Neuron (in vitro differentiated cells): Measurements from ENCODE around the gene SCN4A.

ENCODE experiments used
- H2AFZ ChIP-seq: one replicate; pipeline ENCODE4 v1.6.1; 2013; ENCODE audit warnings: low read depth, mild to moderate bottlenecking, inconsistent platforms, low read length, moderate library complexity
- H3K27me3 ChIP-seq: one replicate; pipeline ENCODE4 v1.6.1; 2013; ENCODE audit warnings: low read length; ENCODE audit not compliant: insufficient read depth
- H3K36me3 ChIP-seq: one replicate; pipeline ENCODE4 v1.6.1; 2013; ENCODE audit warnings: low read length; ENCODE audit not compliant: insufficient read depth
- H3K4me1 ChIP-seq: one replicate; pipeline ENCODE4 v1.6.1; 2013; ENCODE audit warnings: low read length; ENCODE audit not compliant: insufficient read depth
- H3K4me3 ChIP-seq: 2 replicates; pipeline ENCODE4 v1.5.1; 2013; ENCODE audit warnings: mild to moderate bottlenecking, low read length, moderate library complexity
- H3K9me3 ChIP-seq: one replicate; pipeline ENCODE4 v1.6.1; 2013; ENCODE audit warnings: low read length

Gene SCN4A

GRCh38 chr17:63998050-63998720 is 25.5 kb upstream of the SCN4A start, which contains the start of gene PRR29:
PRR29 (plus strand) TSS chr17:63998351; CDS start chr17:63998365, 14 bp downstream.
- Histone ChIP-seq H2AFZ (peak within 1 kb of the TSS; percentile 94), H3K36me3 (no peaks in the 10 kb centered on the region), H3K4me1 (no peaks in the 10 kb centered on the region), H3K9me3 (no peaks in the 10 kb centered on the region), H3K27me3 (peaks cover 11% of the 10 kb centered on the region), H3K4me3 (peak within 1 kb of the TSS; percentile 62)

- Histone ChIP-seq H3K9me3 (no peaks in the 10 kb centered on the region), H3K4me1 (no peaks in the 10 kb centered on the region), H3K27me3 (peaks cover 15% of the 10 kb centered on the region), H3K36me3 (no peaks in the 10 kb centered on the region), H3K4me3 (peak overlapping the region; percentile 62), H2AFZ (peak overlapping the region; percentile 94)
Observed at GRCh38 chr17:63997341-63998048, 24.8 kb upstream of the SCN4A start.

GRCh38 chr17:63996430-63997182 is 23.9 kb upstream of the SCN4A start:
- no peak overlapping the region for H2AFZ ChIP-seq
- no peaks in the 10 kb centered on the region for H3K36me3 ChIP-seq
- peaks cover 22% of the 10 kb centered on the region for H3K27me3 ChIP-seq
- no peaks in the 10 kb centered on the region for H3K4me1 ChIP-seq
- H3K4me3 ChIP-seq: no peak overlapping the region
- H3K9me3 ChIP-seq: no peaks in the 10 kb centered on the region

GRCh38 chr17:63995626-63996025 is 22.9 kb upstream of the SCN4A start:
- no peak overlapping the region for H2AFZ ChIP-seq
- no peaks in the 10 kb centered on the region for H3K36me3 ChIP-seq
- H3K4me3 ChIP-seq: no peak overlapping the region
- peaks cover 22% of the 10 kb centered on the region for H3K27me3 ChIP-seq
- H3K4me1 ChIP-seq: no peaks in the 10 kb centered on the region
- H3K9me3 ChIP-seq: no peaks in the 10 kb centered on the region

- Histone ChIP-seq H2AFZ (no peak overlapping the region), H3K4me1 (peaks cover 2% of the 10 kb centered on the region), H3K9me3 (no peaks in the 10 kb centered on the region), H3K27me3 (peaks cover 28% of the 10 kb centered on the region), H3K36me3 (no peaks in the 10 kb centered on the region), H3K4me3 (no peak overlapping the region)
Observed at GRCh38 chr17:63993368-63993985, 20.8 kb upstream of the SCN4A start.

- Histone ChIP-seq H3K9me3 (no peaks in the 10 kb centered on the region), H3K36me3 (no peaks in the 10 kb centered on the region), H3K27me3 (peaks cover 20% of the 10 kb centered on the region), H3K4me1 (peaks cover 2% of the 10 kb centered on the region), H3K4me3 (no peak overlapping the region), H2AFZ (no peak overlapping the region)
Observed at GRCh38 chr17:63991611-63992010, 18.9 kb upstream of the SCN4A start.

GRCh38 chr17:63989622-63990345 is 17.1 kb upstream of the SCN4A start:
- peaks cover 20% of the 10 kb centered on the region for H3K27me3 ChIP-seq
- no peak overlapping the region for H3K4me3 ChIP-seq
- H3K9me3 ChIP-seq: no peaks in the 10 kb centered on the region
- H3K4me1 ChIP-seq: peaks cover 2% of the 10 kb centered on the region
- H2AFZ ChIP-seq: no peak overlapping the region
- H3K36me3 ChIP-seq: no peaks in the 10 kb centered on the region

- no peaks in the 10 kb centered on the region for H3K9me3 ChIP-seq
- H3K36me3 ChIP-seq: no peaks in the 10 kb centered on the region
- H3K4me1 ChIP-seq: peaks cover 2% of the 10 kb centered on the region
- H3K4me3 ChIP-seq: no peak overlapping the region
- peaks cover 20% of the 10 kb centered on the region for H3K27me3 ChIP-seq
- no peak overlapping the region for H2AFZ ChIP-seq
Observed at GRCh38 chr17:63988741-63989621, 16.3 kb upstream of the SCN4A start.

GRCh38 chr17:63988127-63988478 is 15.4 kb upstream of the SCN4A start:
- peaks cover 16% of the 10 kb centered on the region for H3K27me3 ChIP-seq
- H3K36me3 ChIP-seq: no peaks in the 10 kb centered on the region
- no peak overlapping the region for H3K4me3 ChIP-seq
- no peaks in the 10 kb centered on the region for H3K9me3 ChIP-seq
- peaks cover 2% of the 10 kb centered on the region for H3K4me1 ChIP-seq
- H2AFZ ChIP-seq: no peak overlapping the region

GRCh38 chr17:63987221-63988126 is 14.8 kb upstream of the SCN4A start:
- Histone ChIP-seq H3K4me1 (peaks cover 2% of the 10 kb centered on the region), H2AFZ (no peak overlapping the region), H3K27me3 (peaks cover 12% of the 10 kb centered on the region), H3K9me3 (no peaks in the 10 kb centered on the region), H3K4me3 (no peak overlapping the region), H3K36me3 (no peaks in the 10 kb centered on the region)

- Histone ChIP-seq H3K4me3 (no peak overlapping the region), H3K36me3 (no peaks in the 10 kb centered on the region)
Observed at GRCh38 chr17:63986821-63987220, 14.1 kb upstream of the SCN4A start.

More at GRCh38 chr17:63986821-63987220, 14.1 kb upstream of the SCN4A start:
- Histone ChIP-seq H2AFZ (no peak overlapping the region), H3K4me1 (peaks cover 2% of the 10 kb centered on the region), H3K9me3 (no peaks in the 10 kb centered on the region), H3K27me3 (peaks cover 7% of the 10 kb centered on the region)
